Measurements from ENCODE around the gene MARK1. TPM values are rescaled to one million over a fixed set of nuclear protein-coding genes. Genes with fewer than 3 reads are reported as not detected.

MARK1 gene
- total and polyA plus RNA-seq, 2 of the 4 experiments (the other 2 are of a cell fraction) = not detected

DNA sequence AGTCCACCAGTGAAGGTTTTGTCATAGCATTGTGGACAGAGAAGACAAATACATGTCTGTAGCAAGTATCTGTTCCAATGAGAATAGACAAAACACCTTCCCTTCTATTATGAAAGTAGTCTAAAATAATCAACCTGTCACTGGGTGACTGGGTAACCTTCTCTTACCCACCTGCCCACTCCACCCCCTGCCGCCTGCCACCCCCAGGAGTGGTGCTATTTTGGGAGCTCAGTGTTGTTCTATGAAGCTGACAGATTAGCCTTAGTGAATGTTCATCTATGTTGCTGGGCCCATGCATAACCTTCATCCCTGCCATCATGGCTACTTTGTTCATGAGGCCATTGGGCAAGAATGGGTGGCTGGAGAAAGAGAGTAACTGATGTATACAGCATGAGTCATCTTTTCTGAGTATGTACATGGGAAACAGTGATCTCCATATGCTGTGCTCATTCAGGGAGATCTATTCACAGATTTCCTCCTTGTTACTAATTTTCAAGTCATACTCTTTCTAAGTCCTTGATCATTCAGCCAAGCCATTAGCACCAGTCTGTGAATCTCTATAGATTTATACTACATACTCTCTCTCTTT is 24.8 kb downstream of the MARK1 start:
- intact Hi-C loops (cut with micrococcal nuclease) = no loop called here
- Histone ChIP-seq H3K9me3 (ENCODE audit: control insufficient read depth, insufficient read depth, low read length) (no peaks in the 10 kb centered on the region), H2BK20ac (ENCODE audit: low read depth, low read length) (no peak overlapping the region), H3K9me1 (ENCODE audit: insufficient read depth, low read length) (no peaks in the 10 kb centered on the region), H2BK120ac (ENCODE audit: low read depth, low read length) (no peak overlapping the region), H3K18ac (ENCODE audit: low read depth, low read length) (no peak overlapping the region), H2AK9ac (replicated peaks; ENCODE audit: low read depth, low read length, poor library complexity) (no peak overlapping the region), H4K8ac (ENCODE audit: low read depth in 2 of 2, low read length in 2 of 2) (no peak overlapping the region), H3K4ac (ENCODE audit: low read depth, low read length) (no peak overlapping the region), H3K4me2 (ENCODE audit: low read depth, low read length) (no peak overlapping the region), H3K56ac (ENCODE audit: extremely low read depth, insufficient read depth, low read length) (no peak overlapping the region), H2AK5ac (ENCODE audit: low read depth, low read length) (no peak overlapping the region), H3K23ac (ENCODE audit: low read depth, low read length) (no peak overlapping the region), H3K4me1 (ENCODE audit: control insufficient read depth, insufficient read depth, low read length) (no peaks in the 10 kb centered on the region), H2BK15ac (ENCODE audit: low read depth, low read length) (no peak overlapping the region), H3K36me3 (ENCODE audit: control insufficient read depth, insufficient read depth, low read length) (no peaks in the 10 kb centered on the region), H3K27me3 (ENCODE audit: control insufficient read depth, insufficient read depth, low read length) (no peaks in the 10 kb centered on the region), H2AFZ (replicated peaks; ENCODE audit: low read length, poor library complexity) (no peak overlapping the region), H4K91ac (ENCODE audit: insufficient read depth, low read depth, low read length) (no peak overlapping the region), H4K20me1 (ENCODE audit: insufficient read depth, low read length) (no peaks in the 10 kb centered on the region), H4K5ac (ENCODE audit: low read depth, low read length) (no peak overlapping the region), H2BK5ac (ENCODE audit: low read depth, low read length, poor library complexity, severe bottlenecking) (no peak overlapping the region), H3K9ac (ENCODE audit: low read depth, low read length) (no peak overlapping the region), H3K4me3 (ENCODE audit: insufficient read depth, low read depth, low read length) (no peak overlapping the region), H3K79me1 (ENCODE audit: low read depth in 1 of 2, low read length in 2 of 2) (no peaks in the 10 kb centered on the region), H3K14ac (replicated peaks; ENCODE audit: low read depth, low read length) (no peak overlapping the region), H3K27ac (ENCODE audit: insufficient read depth, low read length) (no peak overlapping the region)
- ChIA-PET CTCF (interaction anchor here (0.6 kb wide), 1 partner anchor 17 kb away, joined by 3 read pairs; no protein-coding TSS in a partner anchor), POLR2A (ENCODE audit: unreplicated experiment) (no interaction called here)
- no TSS peak for BruUV-seq (replicated peaks)
- WGBS, 2 experiments (ENCODE audit: extremely low coverage in 2 of 2, insufficient read length in 1 of 2) = no CpG with 5 or more reads among the region's 1 CpG
- dilution Hi-C loops (cut with HindIII; ENCODE audit: low sequenced_read_pairs, unreplicated experiment) = no loop called here
- no peak for ATAC-seq (ENCODE audit: low read depth)
- TF ChIP-seq, protein P1, sequence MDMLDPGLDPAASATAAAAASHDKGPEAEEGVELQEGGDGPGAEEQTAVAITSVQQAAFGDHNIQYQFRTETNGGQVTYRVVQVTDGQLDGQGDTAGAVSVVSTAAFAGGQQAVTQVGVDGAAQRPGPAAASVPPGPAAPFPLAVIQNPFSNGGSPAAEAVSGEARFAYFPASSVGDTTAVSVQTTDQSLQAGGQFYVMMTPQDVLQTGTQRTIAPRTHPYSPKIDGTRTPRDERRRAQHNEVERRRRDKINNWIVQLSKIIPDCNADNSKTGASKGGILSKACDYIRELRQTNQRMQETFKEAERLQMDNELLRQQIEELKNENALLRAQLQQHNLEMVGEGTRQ (IDR thresholded peaks at IDR 0.05; ENCODE audit: low read depth, low read length) = no peak
- no peak for TF ChIP-seq RAD21 (IDR thresholded peaks at IDR 0.05; ENCODE audit: low read length)
- no peak for TF ChIP-seq MAZ (IDR thresholded peaks at IDR 0.05; ENCODE audit: borderline replicate concordance, low read depth, low read length)
- no peak for TF ChIP-seq MAFK (IDR thresholded peaks at IDR 0.05; ENCODE audit: low read depth, low read length)
- TF ChIP-seq NFE2L2 (IDR thresholded peaks at IDR 0.05; ENCODE audit: low read depth, low read length) = no peak
- TF ChIP-seq SMC3 (IDR thresholded peaks at IDR 0.05; ENCODE audit: low read depth, low read length) = no peak
- TF ChIP-seq, protein P2, sequence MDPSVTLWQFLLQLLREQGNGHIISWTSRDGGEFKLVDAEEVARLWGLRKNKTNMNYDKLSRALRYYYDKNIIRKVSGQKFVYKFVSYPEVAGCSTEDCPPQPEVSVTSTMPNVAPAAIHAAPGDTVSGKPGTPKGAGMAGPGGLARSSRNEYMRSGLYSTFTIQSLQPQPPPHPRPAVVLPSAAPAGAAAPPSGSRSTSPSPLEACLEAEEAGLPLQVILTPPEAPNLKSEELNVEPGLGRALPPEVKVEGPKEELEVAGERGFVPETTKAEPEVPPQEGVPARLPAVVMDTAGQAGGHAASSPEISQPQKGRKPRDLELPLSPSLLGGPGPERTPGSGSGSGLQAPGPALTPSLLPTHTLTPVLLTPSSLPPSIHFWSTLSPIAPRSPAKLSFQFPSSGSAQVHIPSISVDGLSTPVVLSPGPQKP (IDR thresholded peaks at IDR 0.05; ENCODE audit: borderline replicate concordance, low read depth, low read length) = no peak
- TF ChIP-seq FOS (IDR thresholded peaks at IDR 0.05; ENCODE audit: low read depth, low read length) = no peak
- TF ChIP-seq BHLHE40 (IDR thresholded peaks at IDR 0.05; ENCODE audit: low read depth, low read length) = no peak
- no peak for TF ChIP-seq CEBPB (IDR thresholded peaks at IDR 0.05; ENCODE audit: low read depth, low read length)
- no peak for TF ChIP-seq CHD1 (IDR thresholded peaks at IDR 0.05; ENCODE audit: low read depth, low read length)
- TF ChIP-seq RFX5 (IDR thresholded peaks at IDR 0.05; ENCODE audit: low read depth, low read length) = no peak
- no peak for TF ChIP-seq RCOR1 (IDR thresholded peaks at IDR 0.05; ENCODE audit: insufficient replicate concordance, low read length)
- TF ChIP-seq, protein P3, sequence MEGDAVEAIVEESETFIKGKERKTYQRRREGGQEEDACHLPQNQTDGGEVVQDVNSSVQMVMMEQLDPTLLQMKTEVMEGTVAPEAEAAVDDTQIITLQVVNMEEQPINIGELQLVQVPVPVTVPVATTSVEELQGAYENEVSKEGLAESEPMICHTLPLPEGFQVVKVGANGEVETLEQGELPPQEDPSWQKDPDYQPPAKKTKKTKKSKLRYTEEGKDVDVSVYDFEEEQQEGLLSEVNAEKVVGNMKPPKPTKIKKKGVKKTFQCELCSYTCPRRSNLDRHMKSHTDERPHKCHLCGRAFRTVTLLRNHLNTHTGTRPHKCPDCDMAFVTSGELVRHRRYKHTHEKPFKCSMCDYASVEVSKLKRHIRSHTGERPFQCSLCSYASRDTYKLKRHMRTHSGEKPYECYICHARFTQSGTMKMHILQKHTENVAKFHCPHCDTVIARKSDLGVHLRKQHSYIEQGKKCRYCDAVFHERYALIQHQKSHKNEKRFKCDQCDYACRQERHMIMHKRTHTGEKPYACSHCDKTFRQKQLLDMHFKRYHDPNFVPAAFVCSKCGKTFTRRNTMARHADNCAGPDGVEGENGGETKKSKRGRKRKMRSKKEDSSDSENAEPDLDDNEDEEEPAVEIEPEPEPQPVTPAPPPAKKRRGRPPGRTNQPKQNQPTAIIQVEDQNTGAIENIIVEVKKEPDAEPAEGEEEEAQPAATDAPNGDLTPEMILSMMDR (conservative IDR thresholded peaks at IDR 0.05; ENCODE audit: low read depth, low read length) = no peak
- no peak for DNase-seq
- in situ Hi-C loops (cut with MboI; ENCODE audit: low sequenced_read_pairs) = no loop called here
